A673 (cell line): ENCODE data around the gene SPECC1. TPM values are rescaled to one million over a fixed set of nuclear protein-coding genes. Genes with fewer than 3 reads are reported as not detected.

Source experiments
- BruUV-seq: library from RNA; stranded (reverse); fragments of 400-500 nt; replicated peaks from 2 replicates; lab custom pipeline; 2021; lab: Mats Ljungman, UMichigan
- CTCF ChIA-PET: fragments of 300-600 bp; sonication (Branson Sonifier 250); formaldehyde crosslinking; loops from one replicate; lab custom pipeline; 2022; ENCODE audit warnings: antibody characterized with exemption; lab: Charles Lee
- POLR2A ChIA-PET: fragments of 300-600 bp; sonication (Branson Sonifier 250); formaldehyde crosslinking; loops from one replicate; lab custom pipeline; 2022; ENCODE audit warnings: antibody characterized with exemption; ENCODE audit not compliant: low non-redundant PET; lab: Charles Lee
- DNase-seq: peaks from one replicate; pipeline ENCODE4 v3.0.0-alpha.2; 2015; ENCODE audit warnings: low spot score
- H3K27ac ChIP-seq: fragments of 200-600 bp; sonication (generic); 2 replicates; pipeline ENCODE4 v1.5.1; 2016; ENCODE audit warnings: mixed run types, low read depth, mild to moderate bottlenecking, mixed read lengths, antibody characterized with exemption, low read length; ENCODE audit not compliant: poor library complexity, severe bottlenecking
- H3K27me3 ChIP-seq: fragments of 200-600 bp; sonication (generic); replicated peaks from 2 replicates; pipeline ENCODE4 v1.6.1; 2017; ENCODE audit warnings: mixed run types, low read depth, mild to moderate bottlenecking, mixed read lengths, antibody characterized with exemption, low read length; ENCODE audit not compliant: insufficient read depth, poor library complexity
- H3K36me3 ChIP-seq: fragments of 200-600 bp; sonication (generic); 2 replicates; pipeline ENCODE4 v1.6.1; 2016; ENCODE audit warnings: mixed run types, mild to moderate bottlenecking, mixed read lengths, antibody characterized with exemption, low read length; ENCODE audit not compliant: insufficient read depth, poor library complexity, severe bottlenecking
- H3K4me1 ChIP-seq: fragments of 200-600 bp; sonication (generic); 2 replicates; pipeline ENCODE4 v1.6.1; 2017; ENCODE audit warnings: mixed run types, mild to moderate bottlenecking, mixed read lengths, antibody characterized with exemption, low read length; ENCODE audit not compliant: insufficient read depth, poor library complexity, severe bottlenecking
- H3K4me3 ChIP-seq: fragments of 200-600 bp; sonication (generic); 2 replicates; pipeline ENCODE4 v1.5.1; 2016; ENCODE audit warnings: low read depth, mixed run types, mild to moderate bottlenecking, mixed read lengths, low read length; ENCODE audit not compliant: poor library complexity, severe bottlenecking
- H3K9me3 ChIP-seq: fragments of 200-600 bp; sonication (generic); 2 replicates; pipeline ENCODE4 v1.6.1; 2016; ENCODE audit warnings: mixed run types, low read depth, mild to moderate bottlenecking, mixed read lengths, antibody characterized with exemption, low read length; ENCODE audit not compliant: poor library complexity, severe bottlenecking
- CTCF ChIP-seq: fragments of 300-800, 200-600 bp; sonication (generic); conservative IDR thresholded peaks from 2 replicates; pipeline ENCODE4 v1.5.1; 2017; ENCODE audit warnings: low read depth, mild to moderate bottlenecking, antibody characterized with exemption, low read length, moderate library complexity, mixed read lengths
- EZH2 ChIP-seq: fragments of 200-600 bp; sonication (generic); IDR thresholded peaks from 2 replicates; pipeline ENCODE4 v1.6.1; 2017; ENCODE audit warnings: borderline replicate concordance, low read depth, mild to moderate bottlenecking, mixed read lengths, antibody characterized with exemption, low read length; ENCODE audit not compliant: poor library complexity, severe bottlenecking
- intact Hi-C: fragments of 100-400 bp; cut with micrococcal nuclease; formaldehyde crosslinking; loops from one replicate; pipeline ENCODE4 v1.10.0; 2022; ENCODE audit not compliant: unreplicated experiment
- total RNA-seq: library from RNA; stranded (reverse); gene quantifications from 2 replicates; pipeline ENCODE4 v1.2.3, GENCODE V29; 2021

Gene SPECC1
- total RNA-seq, 1 experiment from 2014 or later = 5.8 TPM

GRCh38 chr17:20092261-20092867 is 83.2 kb downstream of the SPECC1 start:
- H3K36me3 ChIP-seq = no peaks in the 10 kb centered on the region
- ChIA-PET POLR2A (no interaction called here), CTCF (no interaction called here)
- H3K9me3 ChIP-seq = no peaks in the 10 kb centered on the region
- no peak overlapping the region for H3K27ac ChIP-seq
- TF ChIP-seq EZH2 = no peak
- TF ChIP-seq CTCF = no peak
- BruUV-seq = no TSS peak
- no peak for DNase-seq
- intact Hi-C loops = no loop called here
- H3K4me1 ChIP-seq = no peaks in the 10 kb centered on the region
- H3K4me3 ChIP-seq = no peak overlapping the region
- H3K27me3 ChIP-seq = no peaks in the 10 kb centered on the region

- TF ChIP-seq EZH2 (no peak), CTCF (no peak)
- Histone ChIP-seq H3K27ac (no peak overlapping the region), H3K36me3 (no peaks in the 10 kb centered on the region), H3K4me1 (no peaks in the 10 kb centered on the region), H3K4me3 (no peak overlapping the region), H3K27me3 (no peaks in the 10 kb centered on the region), H3K9me3 (no peaks in the 10 kb centered on the region)
- DNase-seq = no peak
- CTCF ChIA-PET = no interaction called here
- POLR2A ChIA-PET = no interaction called here
- intact Hi-C loops = no loop called here
- BruUV-seq = no TSS peak
Measured at GRCh38 chr17:20092973-20093626, 83.9 kb downstream of the SPECC1 start.

- Histone ChIP-seq H3K4me1 (no peaks in the 10 kb centered on the region), H3K9me3 (no peaks in the 10 kb centered on the region), H3K27ac (no peak overlapping the region), H3K4me3 (no peak overlapping the region), H3K36me3 (no peaks in the 10 kb centered on the region), H3K27me3 (no peaks in the 10 kb centered on the region)
- intact Hi-C loops = no loop called here
- TF ChIP-seq EZH2 (no peak), CTCF (no peak)
- ChIA-PET POLR2A (no interaction called here), CTCF (no interaction called here)
- no TSS peak for BruUV-seq
- DNase-seq = no peak
Measured at GRCh38 chr17:20094777-20095176, 85.6 kb downstream of the SPECC1 start.
